ENCODE results near the gene PXYLP1. TPM values are rescaled to one million over a fixed set of nuclear protein-coding genes. Genes with fewer than 3 reads are reported as not detected.

Gene PXYLP1
- total RNA-seq, 2 experiments from 2014 or later, result 21.2 to 22.6 TPM

- TF ChIP-seq CTCF (IDR thresholded peaks at IDR 0.05), result no peak
- no peaks in the 10 kb centered on the region for H3K36me3 Mint-ChIP-seq (ENCODE audit: low read depth)
Measured at GRCh38 chr3:141343865-141344271, 112.2 kb downstream of the PXYLP1 start.

More at GRCh38 chr3:141343865-141344271, 112.2 kb downstream of the PXYLP1 start:
- Histone ChIP-seq H3K4me1 (ENCODE audit: insufficient read depth, low read length) (no peaks in the 10 kb centered on the region), H3K4me3 (ENCODE audit: low read length) (no peak overlapping the region), H3K9me3 (ENCODE audit: control insufficient read depth in 1 of 2, insufficient read depth in 1 of 2, low read length in 2 of 2) (no peaks in the 10 kb centered on the region), H3K27ac (ENCODE audit: low read depth in 1 of 2, low read length in 2 of 2) (no peak overlapping the region), H3K36me3 (ENCODE audit: insufficient read depth, low read length) (no peaks in the 10 kb centered on the region), H3K27me3 (ENCODE audit: control insufficient read depth in 1 of 2, insufficient read depth in 2 of 2, low read length in 2 of 2) (no peaks in the 10 kb centered on the region)
- Mint-ChIP-seq H3K4me3 (no peak overlapping the region), H3K27me3 (no peaks in the 10 kb centered on the region), H3K9me3 (no peaks in the 10 kb centered on the region), H3K4me1 (ENCODE audit: low read depth) (no peaks in the 10 kb centered on the region), H3K27ac (no peak overlapping the region)
- POLR2A ChIA-PET, result no interaction called here
- intact Hi-C loops (cut with DNase I, micrococcal nuclease), result no loop called here
- DNase-seq (no peak), ATAC-seq (ENCODE audit: poor library complexity) (no peak)
- CTCF ChIA-PET, result no interaction called here

Other genes with a start within 250 kb of the PXYLP1 start
- not detected for gene SPSB4, start 180.5 kb upstream of the PXYLP1 start, total RNA-seq
- 10 to 100 TPM; 21.8 to 22.0 TPM for gene ZBTB38, start 136.7 kb downstream of the PXYLP1 start, total RNA-seq